Smooth muscle cell of the umbilical artery (primary cell): ENCODE data around the gene THEM4. TPM values are rescaled to one million over a fixed set of nuclear protein-coding genes. Genes with fewer than 3 reads are reported as not detected.

Experiments used
- total RNA-seq: library from RNA; depleted of rRNA; stranded (reverse); fragments of >200 nt; gene quantifications from 2 replicates; pipeline ENCODE4 v1.2.3, GENCODE V29; 2014

THEM4 gene
- total RNA-seq: 8.2 and 9.8 TPM in 2 replicates

DNA sequence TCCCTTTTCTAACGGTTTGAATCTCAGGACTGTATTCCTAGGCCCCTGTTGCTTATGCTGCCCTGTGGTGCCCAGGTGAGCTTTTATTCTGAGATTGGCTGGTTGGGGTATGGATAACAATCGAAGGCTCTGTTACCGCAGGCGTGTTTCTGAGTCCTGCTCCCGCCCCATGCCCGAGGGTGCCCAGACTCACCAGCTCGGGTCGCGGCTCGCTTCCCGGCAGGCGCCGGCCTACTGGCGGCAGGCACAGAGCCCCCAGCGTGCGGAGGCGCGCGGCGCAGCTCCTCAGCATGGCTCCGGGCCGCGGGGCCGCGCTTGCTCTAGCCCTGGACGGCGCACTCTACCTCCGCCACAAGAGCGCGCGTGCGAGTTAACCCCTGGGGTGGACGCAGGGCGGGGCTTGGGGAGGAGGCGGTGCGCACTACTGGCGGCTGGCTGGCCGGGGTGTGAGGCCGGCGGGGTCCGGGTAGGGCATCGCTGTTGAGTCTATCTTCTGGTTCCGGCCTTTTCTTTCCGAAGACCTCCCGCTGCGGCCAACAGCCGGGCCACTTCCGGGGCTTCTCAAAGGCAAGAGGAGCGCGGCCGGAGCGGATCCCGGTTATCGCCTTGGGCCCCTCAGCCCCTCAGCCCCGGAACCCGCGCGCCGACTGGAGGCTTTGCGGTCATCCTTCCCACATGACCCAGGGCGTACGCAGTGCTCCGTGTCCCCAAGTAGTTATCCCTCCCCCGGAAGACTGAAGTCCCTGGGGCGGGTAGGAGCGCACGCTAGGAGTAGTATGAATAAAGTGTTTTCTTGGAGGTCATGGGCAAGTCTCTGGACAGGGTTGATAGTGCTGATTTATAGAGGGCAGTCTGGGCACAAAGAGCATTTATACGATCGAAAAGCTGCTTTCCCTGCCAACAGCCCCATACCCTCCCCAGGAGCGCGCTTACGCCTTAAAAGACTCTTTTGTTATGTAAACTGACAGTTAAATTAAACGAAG, at the start of gene THEM4:
Gene THEM4, minus strand, starts transcription at position 345 of the 983 bp plus-strand sequence. Its CDS starts 53 bp downstream, at position 292.

DNA sequence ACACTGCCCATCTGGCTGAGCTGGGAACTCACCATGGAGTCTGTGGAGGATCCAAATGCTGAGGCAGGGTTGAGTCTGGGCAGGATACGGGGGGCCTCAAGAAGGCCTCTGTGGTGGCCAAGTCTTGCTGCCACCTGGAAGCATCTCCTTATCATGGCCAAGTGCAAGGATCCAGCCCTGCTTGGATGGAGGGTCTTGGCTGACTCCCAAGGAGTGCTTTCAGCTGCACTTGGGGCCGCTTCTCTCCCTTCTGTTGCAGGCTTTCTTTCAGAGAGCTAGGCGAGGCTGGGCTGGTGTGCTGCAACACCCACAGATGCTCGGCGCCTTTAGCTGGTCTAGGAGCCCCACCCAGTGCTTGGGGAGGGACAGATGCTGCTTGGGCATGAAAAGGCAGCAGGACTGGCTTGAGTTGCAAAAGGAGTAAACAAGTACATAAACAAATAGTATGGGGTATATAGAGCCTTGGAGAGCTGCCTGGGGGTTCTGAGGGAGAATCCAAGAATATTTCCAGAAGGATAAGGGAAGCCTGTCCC, 55.8 kb downstream of the THEM4 start, which contains the start of gene THEM5:
Gene THEM5, minus strand, starts transcription at position 302 of the 533 bp plus-strand sequence. Its CDS starts 147 bp downstream, at position 155.

DNA sequence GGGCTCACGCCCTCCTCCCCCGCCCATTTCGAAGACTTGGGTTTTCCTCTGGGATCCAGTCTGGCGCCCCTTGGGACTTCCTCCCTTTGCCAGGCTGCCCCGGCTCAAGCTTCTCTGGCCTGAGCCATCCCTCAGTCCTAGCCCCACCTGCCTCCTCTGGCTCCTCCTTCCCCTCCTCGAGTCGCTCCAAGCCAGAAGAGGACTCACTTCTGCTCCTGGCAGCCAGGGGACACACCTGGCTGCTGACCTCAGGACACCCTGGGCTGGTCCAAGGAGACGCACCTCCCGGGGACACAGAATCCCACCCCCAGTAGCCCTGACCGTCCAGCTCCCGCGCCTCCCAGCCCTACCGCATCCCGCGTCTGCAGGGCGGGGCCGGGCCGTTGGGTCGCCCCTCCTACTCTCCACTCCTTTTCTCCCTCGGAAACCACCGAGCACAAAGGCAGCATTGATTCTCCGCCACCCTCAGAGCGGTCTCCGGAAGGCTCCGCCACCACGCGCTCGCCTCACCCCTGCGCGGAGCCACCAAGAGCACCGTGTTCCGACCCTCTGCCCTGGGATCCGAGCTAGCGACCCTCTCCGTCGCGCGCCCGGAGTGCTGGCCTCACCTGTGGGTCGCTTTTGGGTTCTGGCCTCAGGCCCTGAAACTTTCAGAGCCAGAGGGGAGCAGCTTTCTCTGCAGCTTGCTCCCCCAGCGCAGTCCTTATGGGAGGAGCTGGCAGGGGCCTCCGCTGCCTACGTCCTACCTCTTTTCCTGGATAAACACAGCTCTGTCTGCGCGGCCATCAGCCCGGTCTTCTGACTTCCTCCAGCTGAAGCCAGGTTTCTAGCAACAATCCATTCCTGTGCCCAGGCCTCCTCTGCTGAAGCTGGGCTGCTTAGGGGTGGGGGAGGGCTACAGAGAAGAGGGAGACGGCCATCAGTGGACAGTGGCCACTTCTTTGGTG, 69.6 kb downstream of the THEM4 start, which contains the start of gene C2CD4D:
Gene C2CD4D, minus strand, starts transcription at position 364 of the 947 bp plus-strand sequence. CDS start 831 bp downstream, outside the sequence.

DNA sequence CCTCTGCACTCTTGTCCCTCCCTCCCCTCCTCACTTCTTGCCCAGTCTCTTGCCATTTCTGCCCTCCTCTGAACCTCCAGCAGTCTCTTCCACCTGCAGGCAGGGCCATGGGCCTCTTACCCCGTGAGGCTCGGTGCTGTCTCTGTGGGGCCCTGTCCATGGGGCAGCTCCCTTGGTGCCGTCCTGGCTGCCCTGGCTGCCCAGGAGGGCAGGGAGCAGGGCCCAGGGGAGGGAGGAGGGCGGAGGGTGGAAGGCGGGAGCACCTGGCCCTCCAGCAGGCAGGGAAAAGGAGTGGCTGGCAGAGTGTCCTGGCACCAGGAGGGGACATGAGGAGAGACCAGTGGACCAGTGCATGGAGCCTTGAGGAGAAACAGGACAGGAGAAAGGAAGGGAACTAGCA, 77.7 kb downstream of the THEM4 start, which contains the start of gene RORC:
Gene RORC, minus strand, starts transcription at position 198 of the 400 bp plus-strand sequence. Its CDS starts 38 bp downstream, at position 160.

Other genes with a start within 250 kb of the THEM4 start
- not detected in 2 replicates for gene CELF3, start 192.7 kb downstream of the THEM4 start, total RNA-seq
- not detected in 2 replicates for gene RIIAD1, start 188.0 kb downstream of the THEM4 start, total RNA-seq
- gene MRPL9, start 146.0 kb downstream of the THEM4 start, total RNA-seq: 63.7 and 63.8 TPM in 2 replicates
- 2.1 and 5.6 TPM in 2 replicates for gene TDRKH, start 119.0 kb downstream of the THEM4 start, total RNA-seq
- gene LINGO4, start 104.1 kb downstream of the THEM4 start, total RNA-seq: not detected in 2 replicates
- not detected in 2 replicates for gene RORC, start 77.7 kb downstream of the THEM4 start, total RNA-seq
- not detected in 2 replicates for gene C2CD4D, start 69.7 kb downstream of the THEM4 start, total RNA-seq
- not detected in 2 replicates for gene THEM5, start 55.8 kb downstream of the THEM4 start, total RNA-seq
- 37.4 and 94.7 TPM in 2 replicates for gene S100A10, start 84.3 kb upstream of the THEM4 start, total RNA-seq
- 33.0 and 103 TPM in 2 replicates for gene S100A11, start 127.5 kb upstream of the THEM4 start, total RNA-seq
- gene TCHHL1, start 179.6 kb upstream of the THEM4 start, total RNA-seq: not detected in 2 replicates
- not detected in 2 replicates for gene TCHH, start 205.9 kb upstream of the THEM4 start, total RNA-seq
- not detected in 2 replicates for gene RPTN, start 249.7 kb upstream of the THEM4 start, total RNA-seq